D721Med (cell line): ENCODE results near the gene ZSCAN10.

Experiments
- DNase-seq: peaks from one replicate; pipeline ENCODE4 v3.0.0; 2011; ENCODE audit warnings: low spot score; ENCODE audit not compliant: insufficient read length
- FAIRE-seq: peaks from 2 replicates; lab custom pipeline; 2011; peaks lifted over from hg19 to GRCh38; lab: Jason Lieb, UNC
- TF ChIP-seq, protein P1 (sequence below): IDR thresholded peaks from 2 replicates; pipeline ENCODE4 v1.5.1; 2012; ENCODE audit warnings: mild to moderate bottlenecking, control low read depth; ENCODE audit not compliant: insufficient read depth; ENCODE audit errors: missing control alignments

ZSCAN10 gene

DNA sequence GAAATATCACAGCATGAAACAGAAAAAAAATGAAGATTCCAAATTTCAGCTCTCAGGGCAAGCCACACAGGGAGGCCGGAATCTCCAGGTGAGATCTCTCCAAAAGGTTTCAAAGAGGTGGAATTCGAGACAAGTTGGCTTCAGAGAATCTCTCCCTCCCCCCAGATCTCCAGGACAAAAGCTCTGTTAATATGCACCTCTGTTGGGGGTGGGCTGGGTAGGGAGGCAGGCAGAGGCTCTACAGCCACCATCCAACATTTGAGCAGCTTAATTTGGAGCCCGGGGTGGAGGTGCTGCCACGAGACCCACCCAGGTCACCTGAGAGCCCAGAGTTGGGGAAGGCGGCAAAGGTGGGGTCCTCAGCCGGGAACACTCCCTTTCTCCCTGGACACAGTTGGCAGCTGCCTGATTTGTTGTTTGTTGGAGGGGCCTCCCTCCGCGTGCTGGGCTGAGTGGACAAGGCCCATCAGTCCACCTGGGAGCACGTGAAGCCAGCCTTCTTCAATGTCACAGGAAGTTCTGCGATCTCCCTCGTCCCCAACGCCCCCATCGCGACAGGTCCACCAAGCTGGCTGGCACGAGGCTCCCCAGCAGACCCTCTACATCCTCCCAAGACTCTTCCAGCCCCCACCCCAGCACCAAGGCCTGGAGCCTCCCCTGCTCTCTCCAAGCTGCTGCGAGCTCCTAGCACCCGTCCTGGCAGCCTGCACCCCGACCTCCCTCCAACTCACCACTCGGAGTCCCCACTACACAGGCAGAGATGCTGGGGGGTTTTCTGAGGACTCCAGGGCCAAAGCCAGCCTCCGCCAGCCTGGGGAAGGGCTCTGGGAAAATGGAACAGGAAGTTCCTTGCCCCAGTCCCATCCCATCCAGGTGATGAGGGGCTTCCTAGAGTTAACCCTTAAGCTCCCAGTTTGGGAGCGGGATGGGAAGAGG lies at the start of gene ZSCAN10:
TSS of gene ZSCAN10 (minus strand) at position 836 of the 936 bp plus-strand sequence. CDS start 6,357 bp downstream, outside the sequence.
- FAIRE-seq: no peak
- TF ChIP-seq, protein P1, sequence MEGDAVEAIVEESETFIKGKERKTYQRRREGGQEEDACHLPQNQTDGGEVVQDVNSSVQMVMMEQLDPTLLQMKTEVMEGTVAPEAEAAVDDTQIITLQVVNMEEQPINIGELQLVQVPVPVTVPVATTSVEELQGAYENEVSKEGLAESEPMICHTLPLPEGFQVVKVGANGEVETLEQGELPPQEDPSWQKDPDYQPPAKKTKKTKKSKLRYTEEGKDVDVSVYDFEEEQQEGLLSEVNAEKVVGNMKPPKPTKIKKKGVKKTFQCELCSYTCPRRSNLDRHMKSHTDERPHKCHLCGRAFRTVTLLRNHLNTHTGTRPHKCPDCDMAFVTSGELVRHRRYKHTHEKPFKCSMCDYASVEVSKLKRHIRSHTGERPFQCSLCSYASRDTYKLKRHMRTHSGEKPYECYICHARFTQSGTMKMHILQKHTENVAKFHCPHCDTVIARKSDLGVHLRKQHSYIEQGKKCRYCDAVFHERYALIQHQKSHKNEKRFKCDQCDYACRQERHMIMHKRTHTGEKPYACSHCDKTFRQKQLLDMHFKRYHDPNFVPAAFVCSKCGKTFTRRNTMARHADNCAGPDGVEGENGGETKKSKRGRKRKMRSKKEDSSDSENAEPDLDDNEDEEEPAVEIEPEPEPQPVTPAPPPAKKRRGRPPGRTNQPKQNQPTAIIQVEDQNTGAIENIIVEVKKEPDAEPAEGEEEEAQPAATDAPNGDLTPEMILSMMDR: no peak
- peak; percentile 5 for DNase-seq

DNA sequence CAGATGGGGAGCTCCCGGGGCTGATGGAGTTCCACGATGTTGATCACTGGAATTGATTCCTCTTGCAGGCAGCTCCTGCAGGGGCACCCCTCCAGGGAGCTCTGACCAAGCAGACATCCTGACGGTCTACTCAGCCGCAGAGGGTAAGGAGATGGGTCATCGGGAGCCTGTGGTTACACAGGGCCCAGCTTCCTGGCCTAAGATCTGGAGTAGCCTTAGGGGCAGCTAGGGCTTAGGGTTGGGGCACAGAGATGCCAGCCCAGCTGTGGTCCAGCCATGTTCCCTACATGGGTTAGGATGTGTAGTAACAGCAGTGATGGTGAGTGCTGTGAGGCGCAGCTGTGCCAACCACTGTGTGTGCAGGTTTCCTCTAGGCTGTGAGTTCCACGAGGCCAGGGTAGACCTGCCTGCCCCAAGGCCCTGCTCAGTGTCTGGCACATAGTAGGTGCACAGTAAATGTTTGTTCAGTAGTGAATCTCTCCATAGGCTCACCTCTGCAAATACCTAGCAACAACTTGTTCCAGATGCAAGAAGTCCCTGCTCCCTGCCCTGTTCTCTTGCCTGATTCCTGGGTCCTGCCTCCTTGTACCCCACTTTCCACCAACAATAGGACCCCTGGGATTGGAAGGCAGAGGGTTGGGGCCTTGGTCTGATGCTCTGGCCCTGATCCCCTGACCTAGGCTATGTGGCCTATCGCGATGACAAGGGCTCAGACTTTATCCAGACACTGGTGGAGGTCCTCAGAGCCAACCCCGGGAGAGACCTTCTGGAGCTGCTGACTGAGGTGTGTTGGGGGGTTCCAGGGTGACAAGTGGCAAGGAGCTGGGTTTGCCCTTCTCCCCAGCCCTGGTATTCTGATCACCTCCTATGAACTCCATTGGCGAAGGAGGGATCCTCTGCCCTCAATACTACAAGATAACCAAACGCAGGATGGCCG lies 49.4 kb upstream of the ZSCAN10 start:
- no peak for FAIRE-seq
- no peak for DNase-seq
- TF ChIP-seq, protein P1: no peak

DNA sequence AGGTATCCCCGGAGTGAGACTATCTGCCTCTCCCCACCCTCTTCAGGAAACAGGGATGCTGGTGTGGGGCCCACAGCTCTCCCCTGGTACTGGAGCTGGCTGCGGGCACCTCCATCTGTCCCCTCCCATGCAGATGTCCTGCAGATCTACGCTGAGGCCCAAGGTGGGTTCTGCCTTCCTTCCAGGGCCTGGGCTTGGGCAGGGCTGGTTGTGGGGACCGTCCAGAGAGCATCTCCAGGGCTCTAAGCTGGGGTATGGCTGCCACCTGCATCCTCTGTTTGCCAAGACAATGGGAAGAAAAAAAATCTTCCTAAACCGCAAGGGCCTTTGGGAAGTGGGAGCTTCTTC lies 48.6 kb upstream of the ZSCAN10 start:
- FAIRE-seq (no peak), DNase-seq (no peak)
- TF ChIP-seq, protein P1: no peak

DNA sequence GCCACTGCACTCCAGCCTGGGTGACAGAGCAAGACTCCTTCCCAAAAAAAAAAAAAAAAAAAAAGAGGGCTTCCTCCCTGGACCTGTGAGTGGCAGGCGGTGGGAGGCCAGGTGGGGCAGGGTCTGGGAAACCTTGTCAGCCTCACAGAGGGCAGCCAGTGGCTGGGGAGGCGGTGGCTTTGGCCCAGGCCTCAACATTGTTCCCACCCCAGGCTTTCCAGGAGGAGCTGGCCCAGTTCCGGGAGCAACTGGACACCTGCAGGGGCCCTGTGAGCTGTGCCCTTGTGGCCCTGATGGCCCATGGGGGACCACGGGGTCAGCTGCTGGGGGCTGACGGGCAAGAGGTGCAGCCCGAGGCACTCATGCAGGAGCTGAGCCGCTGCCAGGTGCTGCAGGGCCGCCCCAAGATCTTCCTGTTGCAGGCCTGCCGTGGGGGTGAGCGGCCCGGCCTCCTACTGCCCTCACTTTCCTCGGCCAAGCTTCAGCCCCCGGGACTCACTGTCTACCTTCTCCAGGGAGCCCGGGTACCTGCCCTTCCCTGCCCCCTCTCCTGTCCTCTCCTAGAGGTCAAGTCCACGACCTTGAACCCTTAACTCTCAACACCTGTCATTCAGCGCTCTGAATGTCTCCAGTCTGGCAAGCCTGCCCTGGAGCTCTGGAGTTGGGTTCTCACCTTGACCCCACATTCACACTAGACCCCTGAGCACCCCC lies 48.1 kb upstream of the ZSCAN10 start:
- TF ChIP-seq, protein P1: no peak
- DNase-seq: no peak
- FAIRE-seq: no peak

DNA sequence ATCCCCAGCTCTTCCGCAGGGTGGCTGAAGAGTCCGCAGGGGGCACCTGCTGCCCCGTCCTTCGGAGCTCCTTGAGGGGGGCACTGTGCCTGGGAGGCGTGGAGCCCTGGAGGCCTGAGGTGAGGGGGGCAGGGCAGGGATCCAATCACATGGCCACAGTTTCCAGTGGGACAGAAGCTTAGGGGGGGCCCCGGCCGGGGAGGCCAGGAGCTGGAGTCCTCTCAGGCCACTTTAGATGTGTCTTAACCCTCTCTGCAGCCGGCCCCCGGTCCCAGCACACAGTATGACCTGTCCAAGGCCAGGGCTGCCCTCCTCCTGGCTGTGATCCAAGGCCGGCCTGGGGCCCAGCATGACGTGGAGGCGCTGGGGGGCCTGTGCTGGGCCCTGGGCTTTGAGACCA lies 46.6 kb upstream of the ZSCAN10 start:
- TF ChIP-seq, protein P1: no peak
- no peak for FAIRE-seq
- DNase-seq: no peak

DNA sequence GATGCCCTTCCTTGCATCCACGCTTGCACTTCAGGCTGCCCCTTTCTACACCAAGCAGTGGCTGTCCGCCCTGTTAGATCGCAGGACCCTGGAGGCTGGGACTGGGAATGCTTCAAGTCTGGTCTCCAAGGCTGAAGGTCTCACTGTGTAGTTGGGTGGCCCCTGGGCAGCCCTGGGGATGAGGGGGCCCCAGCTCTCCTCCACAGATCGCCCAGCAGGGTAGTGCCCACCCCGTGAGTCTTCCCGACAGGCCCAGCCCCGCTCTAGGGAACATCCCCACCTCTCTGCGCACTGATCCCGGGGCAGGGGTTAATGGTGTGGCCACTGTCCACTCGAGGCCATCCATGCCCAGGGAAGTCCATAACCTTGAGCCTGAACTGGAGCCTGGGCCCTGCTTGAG lies 46.1 kb upstream of the ZSCAN10 start:
- TF ChIP-seq, protein P1: no peak
- no peak for DNase-seq
- FAIRE-seq: no peak
